ENCODE results near the gene PLD4.

Gene PLD4, protein sequence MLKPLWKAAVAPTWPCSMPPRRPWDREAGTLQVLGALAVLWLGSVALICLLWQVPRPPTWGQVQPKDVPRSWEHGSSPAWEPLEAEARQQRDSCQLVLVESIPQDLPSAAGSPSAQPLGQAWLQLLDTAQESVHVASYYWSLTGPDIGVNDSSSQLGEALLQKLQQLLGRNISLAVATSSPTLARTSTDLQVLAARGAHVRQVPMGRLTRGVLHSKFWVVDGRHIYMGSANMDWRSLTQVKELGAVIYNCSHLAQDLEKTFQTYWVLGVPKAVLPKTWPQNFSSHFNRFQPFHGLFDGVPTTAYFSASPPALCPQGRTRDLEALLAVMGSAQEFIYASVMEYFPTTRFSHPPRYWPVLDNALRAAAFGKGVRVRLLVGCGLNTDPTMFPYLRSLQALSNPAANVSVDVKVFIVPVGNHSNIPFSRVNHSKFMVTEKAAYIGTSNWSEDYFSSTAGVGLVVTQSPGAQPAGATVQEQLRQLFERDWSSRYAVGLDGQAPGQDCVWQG

GRCh38 chr14:104924421-104925213 is at the start of gene PLD4:
PLD4 (plus strand) TSS chr14:104924879; CDS start chr14:104927141, 2,262 bp downstream.
- TF ChIP-seq TCF4 (CRISPR knock-in tag; IDR thresholded peaks at IDR 0.05; ENCODE audit: borderline replicate concordance) (no peak), ZNF565 (CRISPR knock-in tag; conservative IDR thresholded peaks at IDR 0.05; ENCODE audit: low read depth) (no peak), CSRNP3 (CRISPR knock-in tag; IDR thresholded peaks at IDR 0.05) (no peak), PATZ1 (CRISPR knock-in tag; IDR thresholded peaks at IDR 0.05; ENCODE audit: borderline replicate concordance) (no peak), TOX (CRISPR knock-in tag; IDR thresholded peaks at IDR 0.05; ENCODE audit: borderline replicate concordance) (no peak), ZNF70 (CRISPR knock-in tag; IDR thresholded peaks at IDR 0.05) (no peak), ZFP30 (CRISPR knock-in tag; IDR thresholded peaks at IDR 0.05) (no peak), RARB (CRISPR knock-in tag; IDR thresholded peaks at IDR 0.05) (no peak), ZNF8 (CRISPR knock-in tag; IDR thresholded peaks at IDR 0.05) (no peak), ZC3H10 (CRISPR knock-in tag; IDR thresholded peaks at IDR 0.05) (no peak), BACH2 (CRISPR knock-in tag; IDR thresholded peaks at IDR 0.05; ENCODE audit: borderline replicate concordance) (no peak), SNAI2 (CRISPR knock-in tag; IDR thresholded peaks at IDR 0.05) (no peak), GLIS3 (CRISPR knock-in tag; IDR thresholded peaks at IDR 0.05) (no peak)
- TF ChIP-seq, protein P1, sequence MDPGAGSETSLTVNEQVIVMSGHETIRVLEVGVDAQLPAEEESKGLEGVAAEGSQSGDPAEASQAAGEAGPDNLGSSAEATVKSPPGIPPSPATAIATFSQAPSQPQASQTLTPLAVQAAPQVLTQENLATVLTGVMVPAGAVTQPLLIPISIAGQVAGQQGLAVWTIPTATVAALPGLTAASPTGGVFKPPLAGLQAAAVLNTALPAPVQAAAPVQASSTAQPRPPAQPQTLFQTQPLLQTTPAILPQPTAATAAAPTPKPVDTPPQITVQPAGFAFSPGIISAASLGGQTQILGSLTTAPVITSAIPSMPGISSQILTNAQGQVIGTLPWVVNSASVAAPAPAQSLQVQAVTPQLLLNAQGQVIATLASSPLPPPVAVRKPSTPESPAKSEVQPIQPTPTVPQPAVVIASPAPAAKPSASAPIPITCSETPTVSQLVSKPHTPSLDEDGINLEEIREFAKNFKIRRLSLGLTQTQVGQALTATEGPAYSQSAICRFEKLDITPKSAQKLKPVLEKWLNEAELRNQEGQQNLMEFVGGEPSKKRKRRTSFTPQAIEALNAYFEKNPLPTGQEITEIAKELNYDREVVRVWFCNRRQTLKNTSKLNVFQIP (CRISPR knock-in tag; IDR thresholded peaks at IDR 0.05; ENCODE audit: borderline replicate concordance, low read depth), result no peak
- ATAC-seq, result no peak

- TF ChIP-seq ZNF565 (CRISPR knock-in tag; conservative IDR thresholded peaks at IDR 0.05; ENCODE audit: low read depth) (no peak), ZNF8 (CRISPR knock-in tag; IDR thresholded peaks at IDR 0.05) (no peak), ZC3H10 (CRISPR knock-in tag; IDR thresholded peaks at IDR 0.05) (no peak), TCF4 (CRISPR knock-in tag; IDR thresholded peaks at IDR 0.05; ENCODE audit: borderline replicate concordance) (no peak), ZFP30 (CRISPR knock-in tag; IDR thresholded peaks at IDR 0.05) (no peak), PPARA (CRISPR knock-in tag; IDR thresholded peaks at IDR 0.05; ENCODE audit: borderline replicate concordance) (no peak), BACH2 (CRISPR knock-in tag; IDR thresholded peaks at IDR 0.05; ENCODE audit: borderline replicate concordance) (no peak), CREB5 (CRISPR knock-in tag; IDR thresholded peaks at IDR 0.05; ENCODE audit: low read depth) (no peak), TOX (CRISPR knock-in tag; IDR thresholded peaks at IDR 0.05; ENCODE audit: borderline replicate concordance) (no peak), SNAI2 (CRISPR knock-in tag; IDR thresholded peaks at IDR 0.05) (no peak), RARB (CRISPR knock-in tag; IDR thresholded peaks at IDR 0.05) (no peak), PATZ1 (CRISPR knock-in tag; IDR thresholded peaks at IDR 0.05; ENCODE audit: borderline replicate concordance) (no peak), OSR1 (CRISPR knock-in tag; IDR thresholded peaks at IDR 0.05) (no peak), CSRNP3 (CRISPR knock-in tag; IDR thresholded peaks at IDR 0.05) (no peak)
- TF ChIP-seq, protein P1 (CRISPR knock-in tag; IDR thresholded peaks at IDR 0.05; ENCODE audit: borderline replicate concordance, low read depth), result no peak
- ATAC-seq, result no peak
Observed at GRCh38 chr14:104875412-104875751, 49.3 kb upstream of the PLD4 start.
